Fibroblast of lung (primary cell): Measurements from ENCODE around the gene TUNAR. TPM values are rescaled to one million over a fixed set of nuclear protein-coding genes. Genes with fewer than 3 reads are reported as not detected.

ENCODE experiments used
- DNase-seq, 2 donors: peaks; one replicate each; pipeline versions ENCODE4 v3.0.0 to v3.0.0-alpha.2; 2010; ENCODE audit warnings: low read depth in 2 of 2
- H2AFZ ChIP-seq: 2 replicates; pipeline ENCODE4 v1.5.1; 2012; ENCODE audit warnings: low read length, control low read depth, inconsistent platforms
- H3K27ac ChIP-seq: 2 replicates; pipeline ENCODE4 v1.5.1; 2011; ENCODE audit warnings: low read length, control low read depth; ENCODE audit not compliant: insufficient read depth
- H3K27me3 ChIP-seq: 2 replicates; pipeline ENCODE4 v1.5.1; 2011; ENCODE audit warnings: mild to moderate bottlenecking, low read length; ENCODE audit not compliant: control insufficient read depth, insufficient read depth
- H3K36me3 ChIP-seq: 2 replicates; pipeline ENCODE4 v1.5.1; 2011; ENCODE audit warnings: low read length; ENCODE audit not compliant: control insufficient read depth, insufficient read depth
- H3K4me1 ChIP-seq: 2 replicates; pipeline ENCODE4 v1.5.1; 2011; ENCODE audit warnings: low read length; ENCODE audit not compliant: control insufficient read depth, insufficient read depth; ENCODE audit errors: extremely low read depth
- H3K4me2 ChIP-seq: 2 replicates; pipeline ENCODE4 v1.5.1; 2011; ENCODE audit warnings: low read length, control low read depth; ENCODE audit not compliant: insufficient read depth; ENCODE audit errors: extremely low read depth
- H3K4me3 ChIP-seq, 4 experiments: fragments of 200-600 bp in 1 of 4; sonication (generic) in 1 of 4; replicated peaks in 1 of 4; 2 replicates each; pipeline ENCODE4 v1.5.1; 2011 to 2016; ENCODE audit warnings: low read length in 4 of 4, low read depth in 3 of 4, mild to moderate bottlenecking in 3 of 4, control low read depth in 2 of 4, inconsistent platforms in 1 of 4, mixed read lengths in 1 of 4; ENCODE audit not compliant: insufficient read depth in 1 of 4; ENCODE audit errors: control extremely low read depth in 1 of 4
- H3K79me2 ChIP-seq: 2 replicates; pipeline ENCODE4 v1.5.1; 2012; ENCODE audit warnings: mild to moderate bottlenecking, low read length, inconsistent platforms; ENCODE audit not compliant: control insufficient read depth, insufficient read depth
- H3K9ac ChIP-seq: 2 replicates; pipeline ENCODE4 v1.5.1; 2011; ENCODE audit warnings: mild to moderate bottlenecking, low read length, control low read depth; ENCODE audit not compliant: insufficient read depth
- H3K9me3 ChIP-seq: 2 replicates; pipeline ENCODE4 v1.5.1; 2012; ENCODE audit warnings: low read depth, low read length; ENCODE audit not compliant: control insufficient read depth, insufficient read depth
- H4K20me1 ChIP-seq: 2 replicates; pipeline ENCODE4 v1.5.1; 2011; ENCODE audit warnings: low read length; ENCODE audit not compliant: control insufficient read depth, insufficient read depth; ENCODE audit errors: extremely low read depth
- EZH2 ChIP-seq: IDR thresholded peaks from 2 replicates; pipeline ENCODE4 v1.5.1; 2012; ENCODE audit warnings: low read length, control low read depth, mild to moderate bottlenecking; ENCODE audit errors: missing control alignments
- polyA plus RNA-seq, 2 donors: library from polyadenylated mRNA; depleted of rRNA in 1 of 2; stranded (reverse) in 1 of 2; unstranded in 1 of 2; fragments of >200 nt; gene quantifications; 2 replicates each; pipeline ENCODE4 v1.2.1, GENCODE V29; 2011 to 2012; ENCODE audit warnings: missing spikeins in 1 of 2
- total RNA-seq: library from RNA; depleted of rRNA; stranded (reverse); fragments of >200 nt; gene quantifications from 2 replicates; pipeline ENCODE4 v1.2.1, GENCODE V29; 2014
- TF ChIP-seq, protein P1 (sequence below), 2 donors: IDR thresholded peaks in 1 of 2; conservative IDR thresholded peaks in 1 of 2; 1 replicate in 1 of 2; 2 replicates in 1 of 2; pipeline ENCODE4 v1.5.1; 2011 to 2012; ENCODE audit warnings: low read length in 2 of 2, control low read depth in 1 of 2, inconsistent platforms in 1 of 2, low read depth in 1 of 2, mild to moderate bottlenecking in 1 of 2

TUNAR gene
- total and polyA plus RNA-seq, 2 donors (not counting 1 experiment from before 2014, with no cell fraction given) = not detected

DNA sequence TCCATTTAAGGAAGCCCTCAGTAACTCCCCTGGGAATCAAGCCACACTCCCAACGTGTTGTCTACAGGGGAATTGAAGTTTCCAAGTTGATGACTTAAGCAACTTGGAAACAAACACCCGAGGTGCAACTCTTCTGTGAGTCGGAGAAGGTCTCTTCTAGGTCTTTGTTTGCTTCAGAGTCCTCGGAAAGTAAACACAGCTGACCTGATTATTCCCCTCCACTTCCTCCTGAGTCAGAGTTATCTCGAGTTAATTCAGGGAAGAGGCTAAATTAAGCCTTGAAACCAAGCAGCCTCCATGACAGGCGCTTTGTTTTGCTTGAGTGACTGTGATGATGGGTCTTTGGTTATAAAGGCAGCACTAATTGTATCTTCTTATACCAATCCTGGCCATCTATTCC lies 41.8 kb downstream of the TUNAR start:
- Histone ChIP-seq H3K27me3 (no peaks in the 10 kb centered on the region), H3K4me3 (no peak overlapping the region), H3K9ac (no peak overlapping the region), H4K20me1 (no peaks in the 10 kb centered on the region), H3K36me3 (no peaks in the 10 kb centered on the region), H3K27ac (no peak overlapping the region), H2AFZ (no peak overlapping the region), H3K4me1 (no peaks in the 10 kb centered on the region), H3K4me2 (no peak overlapping the region), H3K79me2 (no peaks in the 10 kb centered on the region), H3K9me3 (no peaks in the 10 kb centered on the region)
- DNase-seq = no peak
- no peak for TF ChIP-seq EZH2
- TF ChIP-seq, protein P1, sequence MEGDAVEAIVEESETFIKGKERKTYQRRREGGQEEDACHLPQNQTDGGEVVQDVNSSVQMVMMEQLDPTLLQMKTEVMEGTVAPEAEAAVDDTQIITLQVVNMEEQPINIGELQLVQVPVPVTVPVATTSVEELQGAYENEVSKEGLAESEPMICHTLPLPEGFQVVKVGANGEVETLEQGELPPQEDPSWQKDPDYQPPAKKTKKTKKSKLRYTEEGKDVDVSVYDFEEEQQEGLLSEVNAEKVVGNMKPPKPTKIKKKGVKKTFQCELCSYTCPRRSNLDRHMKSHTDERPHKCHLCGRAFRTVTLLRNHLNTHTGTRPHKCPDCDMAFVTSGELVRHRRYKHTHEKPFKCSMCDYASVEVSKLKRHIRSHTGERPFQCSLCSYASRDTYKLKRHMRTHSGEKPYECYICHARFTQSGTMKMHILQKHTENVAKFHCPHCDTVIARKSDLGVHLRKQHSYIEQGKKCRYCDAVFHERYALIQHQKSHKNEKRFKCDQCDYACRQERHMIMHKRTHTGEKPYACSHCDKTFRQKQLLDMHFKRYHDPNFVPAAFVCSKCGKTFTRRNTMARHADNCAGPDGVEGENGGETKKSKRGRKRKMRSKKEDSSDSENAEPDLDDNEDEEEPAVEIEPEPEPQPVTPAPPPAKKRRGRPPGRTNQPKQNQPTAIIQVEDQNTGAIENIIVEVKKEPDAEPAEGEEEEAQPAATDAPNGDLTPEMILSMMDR (conservative IDR thresholded peaks at IDR 0.05 in 1 of 2, IDR thresholded peaks at IDR 0.05 in 1 of 2; ENCODE audit: low read depth in 1 of 2, low read length in 2 of 2) = no peak

DNA sequence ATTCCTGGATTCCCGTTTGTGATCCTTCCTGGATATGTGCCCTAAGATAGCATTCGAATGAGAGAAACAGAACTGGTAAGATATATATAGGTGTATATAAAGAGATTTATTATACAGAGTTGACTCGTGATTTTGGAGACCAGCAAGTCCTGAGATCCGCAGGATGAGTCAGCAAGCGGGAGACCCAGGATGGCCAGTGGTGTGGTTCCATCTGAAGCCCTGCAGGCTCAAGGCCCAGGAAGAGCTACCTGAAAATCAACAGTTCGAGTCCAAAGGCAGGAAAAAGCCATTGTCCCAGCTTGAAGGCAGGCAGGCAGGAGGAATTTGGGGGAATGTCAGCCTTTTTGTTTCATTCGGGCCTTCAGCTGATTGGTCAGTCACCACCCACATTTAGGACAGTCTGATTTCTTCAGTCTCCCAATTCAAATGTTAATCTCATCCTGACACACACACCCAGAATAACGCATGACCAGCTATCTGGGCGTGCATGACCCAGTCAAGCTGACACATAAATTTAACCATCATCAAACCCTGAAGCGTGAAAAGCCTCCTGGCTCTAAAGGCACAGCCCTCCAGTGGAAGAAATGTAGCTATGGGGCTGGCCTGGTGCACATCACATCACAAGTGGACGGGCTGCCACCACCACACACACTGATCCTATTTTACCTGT lies 44.3 kb downstream of the TUNAR start:
- H3K27ac ChIP-seq = no peak overlapping the region
- H3K4me1 ChIP-seq = no peaks in the 10 kb centered on the region
- TF ChIP-seq EZH2 = no peak
- TF ChIP-seq, protein P1 (conservative IDR thresholded peaks at IDR 0.05 in 1 of 2, IDR thresholded peaks at IDR 0.05 in 1 of 2; ENCODE audit: low read depth in 1 of 2, low read length in 2 of 2) = no peak
- no peaks in the 10 kb centered on the region for H3K9me3 ChIP-seq
- H3K36me3 ChIP-seq = no peaks in the 10 kb centered on the region
- no peak overlapping the region for H3K4me2 ChIP-seq
- H3K9ac ChIP-seq = no peak overlapping the region
- H4K20me1 ChIP-seq = no peaks in the 10 kb centered on the region
- H2AFZ ChIP-seq = no peak overlapping the region
- no peak for DNase-seq
- no peaks in the 10 kb centered on the region for H3K79me2 ChIP-seq
- no peaks in the 10 kb centered on the region for H3K27me3 ChIP-seq
- H3K4me3 ChIP-seq = no peak overlapping the region

DNA sequence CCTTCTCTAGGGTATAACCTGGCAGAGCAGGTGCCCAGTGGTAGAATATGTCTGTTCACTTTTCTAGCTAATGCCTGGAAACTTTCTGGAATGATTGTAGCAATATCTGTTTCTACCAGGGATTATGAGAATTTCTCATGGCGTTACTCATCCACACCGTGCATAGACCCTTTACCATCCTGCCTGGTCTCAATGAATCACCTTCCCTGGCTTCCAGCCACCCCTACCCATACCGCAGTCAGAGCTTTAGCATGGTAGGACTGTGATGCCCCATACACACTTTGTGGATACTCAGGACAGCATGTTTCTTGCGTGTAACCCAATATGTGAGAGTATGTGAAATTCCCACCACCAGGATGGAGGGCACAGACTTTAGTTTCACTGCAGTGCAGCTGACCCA lies 45.4 kb downstream of the TUNAR start:
- H3K4me2 ChIP-seq = no peak overlapping the region
- TF ChIP-seq, protein P1 (conservative IDR thresholded peaks at IDR 0.05 in 1 of 2, IDR thresholded peaks at IDR 0.05 in 1 of 2; ENCODE audit: low read depth in 1 of 2, low read length in 2 of 2) = no peak
- TF ChIP-seq EZH2 = no peak
- H3K9me3 ChIP-seq = no peaks in the 10 kb centered on the region
- no peaks in the 10 kb centered on the region for H3K79me2 ChIP-seq
- H3K4me3 ChIP-seq = no peak overlapping the region
- H3K9ac ChIP-seq = no peak overlapping the region
- no peaks in the 10 kb centered on the region for H3K4me1 ChIP-seq
- no peak for DNase-seq
- no peak overlapping the region for H3K27ac ChIP-seq
- no peaks in the 10 kb centered on the region for H3K27me3 ChIP-seq
- no peaks in the 10 kb centered on the region for H4K20me1 ChIP-seq
- no peaks in the 10 kb centered on the region for H3K36me3 ChIP-seq
- H2AFZ ChIP-seq = no peak overlapping the region
